Tibial nerve (tissue), 4 donors: Measurements from ENCODE around the gene HES2. TPM values are rescaled to one million over a fixed set of nuclear protein-coding genes. Genes with fewer than 3 reads are reported as not detected.

Experiments
- DNase-seq, 2 donors: peaks; one replicate each; pipeline ENCODE4 v3.0.0-alpha.2; 2019; ENCODE audit warnings: low spot score in 2 of 2
- H3K27ac ChIP-seq, 4 donors: fragments of 200-600 bp; sonication (generic) in 3 of 4; one replicate each; pipeline ENCODE4 v1.5.1; 2017 to 2019; ENCODE audit warnings: mild to moderate bottlenecking in 1 of 4
- H3K27me3 ChIP-seq, 2 donors: fragments of 200-600 bp; sonication (generic) in 1 of 2; one replicate each; pipeline versions ENCODE4 v1.5.1 to v1.6.0; 2017 to 2019
- H3K36me3 ChIP-seq, 3 donors: fragments of 200-600 bp; sonication (generic); one replicate each; pipeline ENCODE4 v1.5.1; 2018 to 2019
- H3K4me1 ChIP-seq, 4 donors: fragments of 200-600 bp; sonication (generic) in 3 of 4; one replicate each; pipeline ENCODE4 v1.5.1; 2017 to 2019
- H3K4me3 ChIP-seq, 4 donors: fragments of 200-600 bp; sonication (generic) in 3 of 4; one replicate each; pipeline ENCODE4 v1.5.1; 2017 to 2019; ENCODE audit warnings: mild to moderate bottlenecking in 1 of 4, moderate library complexity in 1 of 4
- H3K9me3 ChIP-seq, 4 donors: fragments of 200-600 bp; sonication (generic) in 3 of 4; one replicate each; pipeline ENCODE4 v1.5.1; 2017 to 2019
- EP300 ChIP-seq, 2 donors: sonication (generic); formaldehyde crosslinking; IDR thresholded peaks; one replicate each; pipeline ENCODE4 v1.6.1; 2017; ENCODE audit warnings: antibody characterized with exemption in 2 of 2, mild to moderate bottlenecking in 1 of 2
- POLR2A ChIP-seq, 2 donors: fragments of 450-650 bp; IDR thresholded peaks; one replicate each; pipeline ENCODE4 v1.6.1; 2017; ENCODE audit warnings: antibody characterized with exemption in 2 of 2, mild to moderate bottlenecking in 2 of 2, moderate library complexity in 2 of 2
- WGBS, 2 donors: methylation state at CpG; one replicate each; pipeline ENCODE4 v1.1.5; 2018; 5-methylcytosine and 5-hydroxymethylcytosine counted together
- total RNA-seq, 4 donors: library from RNA; depleted of rRNA; stranded (reverse); fragments of >200 nt; gene quantifications; one replicate each; pipeline ENCODE4 v1.1.0, GENCODE V29; 2016
- TF ChIP-seq, protein P1 (sequence below), 5 experiments: fragments of 200-600 bp in 3 of 5; fragments of 450-650 bp in 2 of 5; sonication (generic) in 3 of 5; IDR thresholded peaks; one replicate each; pipeline ENCODE4 v1.5.1; 2016 to 2019; ENCODE audit warnings: antibody characterized with exemption in 5 of 5, mild to moderate bottlenecking in 3 of 5, moderate library complexity in 2 of 5

The HES2 gene
- total RNA-seq, 4 donors from 2014 or later = not detected

DNA sequence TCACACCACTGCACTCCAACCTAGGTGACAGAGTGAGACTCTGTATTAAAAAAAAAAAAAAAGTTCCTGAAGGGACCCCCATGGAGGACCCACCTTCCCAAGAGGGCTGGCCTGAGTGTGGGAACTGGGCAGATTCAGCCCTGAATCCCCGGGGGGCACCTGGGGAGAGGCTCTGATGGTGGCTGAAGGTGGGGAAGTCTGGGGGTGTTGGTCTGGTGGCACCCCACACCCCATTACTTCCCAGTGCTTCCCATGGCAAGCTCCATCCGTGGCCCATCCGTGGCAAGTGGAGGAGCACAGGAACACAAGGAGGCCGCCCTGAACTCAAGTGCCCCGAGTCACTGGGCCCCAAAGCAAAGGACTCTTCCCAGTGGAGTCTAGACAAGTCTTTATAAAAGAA, 47.0 kb upstream of the HES2 start:
- 96 to 98% methylated on average over 5 of the region's 5 CpGs for WGBS, 2 donors
- Histone ChIP-seq H3K4me3 (no peak overlapping the region), H3K27ac (no peak overlapping the region), H3K9me3 (no peaks in the 10 kb centered on the region), H3K27me3 (peaks cover 0 to 5% of the 10 kb centered on the region in 2 donors), H3K4me1 (no peaks in the 10 kb centered on the region), H3K36me3 (peaks cover 0 to 82% (median 0%) of the 10 kb centered on the region in 3 donors)
- no peak for TF ChIP-seq POLR2A (IDR thresholded peaks at IDR 0.05)
- TF ChIP-seq, protein P1, sequence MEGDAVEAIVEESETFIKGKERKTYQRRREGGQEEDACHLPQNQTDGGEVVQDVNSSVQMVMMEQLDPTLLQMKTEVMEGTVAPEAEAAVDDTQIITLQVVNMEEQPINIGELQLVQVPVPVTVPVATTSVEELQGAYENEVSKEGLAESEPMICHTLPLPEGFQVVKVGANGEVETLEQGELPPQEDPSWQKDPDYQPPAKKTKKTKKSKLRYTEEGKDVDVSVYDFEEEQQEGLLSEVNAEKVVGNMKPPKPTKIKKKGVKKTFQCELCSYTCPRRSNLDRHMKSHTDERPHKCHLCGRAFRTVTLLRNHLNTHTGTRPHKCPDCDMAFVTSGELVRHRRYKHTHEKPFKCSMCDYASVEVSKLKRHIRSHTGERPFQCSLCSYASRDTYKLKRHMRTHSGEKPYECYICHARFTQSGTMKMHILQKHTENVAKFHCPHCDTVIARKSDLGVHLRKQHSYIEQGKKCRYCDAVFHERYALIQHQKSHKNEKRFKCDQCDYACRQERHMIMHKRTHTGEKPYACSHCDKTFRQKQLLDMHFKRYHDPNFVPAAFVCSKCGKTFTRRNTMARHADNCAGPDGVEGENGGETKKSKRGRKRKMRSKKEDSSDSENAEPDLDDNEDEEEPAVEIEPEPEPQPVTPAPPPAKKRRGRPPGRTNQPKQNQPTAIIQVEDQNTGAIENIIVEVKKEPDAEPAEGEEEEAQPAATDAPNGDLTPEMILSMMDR (IDR thresholded peaks at IDR 0.05) = no peak
- no peak for TF ChIP-seq EP300 (IDR thresholded peaks at IDR 0.05)
- DNase-seq = no peak

DNA sequence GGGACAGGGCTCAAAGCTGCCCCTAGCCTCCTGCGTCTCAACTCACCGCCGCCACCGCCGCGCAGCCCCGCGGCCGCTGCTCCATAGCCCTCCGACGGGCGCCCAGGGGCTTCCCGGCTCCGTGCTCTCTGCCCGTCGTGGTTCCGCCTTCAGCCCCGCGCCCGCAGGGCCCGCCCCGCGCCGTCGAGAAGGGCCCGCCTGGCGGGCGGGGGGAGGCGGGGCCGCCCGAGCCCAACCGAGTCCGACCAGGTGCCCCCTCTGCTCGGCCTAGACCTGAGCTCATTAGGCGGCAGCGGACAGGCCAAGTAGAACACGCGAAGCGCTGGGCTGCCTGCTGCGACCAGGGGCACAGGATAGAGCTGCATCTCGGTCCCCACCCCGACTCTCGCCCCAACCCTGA, 46.3 kb upstream of the HES2 start, which contains the start of gene TNFRSF25:
TNFRSF25 (minus strand) TSS at position 151 of the 400 bp plus-strand sequence; CDS start at position 85, 66 bp downstream.
- Histone ChIP-seq H3K27ac (peak within 1 kb of the TSS in 1 of 4 donors; percentile 59), H3K9me3 (no peaks in the 10 kb centered on the region), H3K36me3 (peaks cover 0 to 80% (median 0%) of the 10 kb centered on the region in 3 donors), H3K4me1 (peaks cover 0 to 6% (median 0%) of the 10 kb centered on the region in 4 donors), H3K27me3 (peaks cover 0 to 11% of the 10 kb centered on the region in 2 donors), H3K4me3 (peak within 1 kb of the TSS in 2 of 4 donors; percentile 21 to 32)
- DNase-seq = no peak
- WGBS, 2 donors = 50% methylated on average over 29 to 32 of the region's 43 CpGs
- TF ChIP-seq EP300 (IDR thresholded peaks at IDR 0.05) = no peak
- TF ChIP-seq, protein P1 (IDR thresholded peaks at IDR 0.05) = no peak
- TF ChIP-seq POLR2A (IDR thresholded peaks at IDR 0.05) = no peak

DNA sequence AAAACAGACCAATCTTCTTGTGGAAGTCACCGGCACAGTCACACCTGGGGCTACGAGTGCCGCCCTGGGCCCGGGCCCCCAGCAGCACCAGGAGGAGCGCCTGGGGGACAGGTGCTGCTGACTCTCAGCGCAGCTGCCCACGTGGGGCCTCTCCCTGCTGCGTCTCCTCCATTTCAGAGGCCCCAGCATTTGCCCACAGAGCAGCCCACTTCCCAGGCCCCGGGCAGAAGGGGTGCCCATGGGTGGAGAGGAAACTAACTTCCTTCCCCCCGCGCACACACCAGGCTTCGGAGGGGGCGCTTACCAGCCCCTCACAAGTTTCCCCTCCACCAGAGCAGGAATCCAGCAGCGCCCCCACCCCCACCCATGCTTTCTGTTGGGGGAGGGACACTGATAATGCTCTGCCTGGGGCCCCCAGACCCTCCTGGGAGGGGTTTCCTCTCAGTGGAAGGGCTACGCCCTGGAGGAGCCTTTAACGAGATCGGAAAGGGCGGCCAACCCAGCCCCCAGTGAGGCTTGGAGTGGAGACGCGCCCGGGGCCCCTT, 45.8 kb upstream of the HES2 start:
- Histone ChIP-seq H3K27me3 (peaks cover 0 to 16% of the 10 kb centered on the region in 2 donors), H3K36me3 (peaks cover 0 to 76% (median 0%) of the 10 kb centered on the region in 3 donors), H3K9me3 (no peaks in the 10 kb centered on the region), H3K4me3 (peak overlapping the region in 2 of 4 donors; percentile 21 to 32), H3K4me1 (peaks cover 0 to 11% (median 2%) of the 10 kb centered on the region in 4 donors), H3K27ac (peak overlapping the region in 1 of 4 donors; percentile 59)
- DNase-seq = no peak
- TF ChIP-seq POLR2A (IDR thresholded peaks at IDR 0.05) = no peak
- TF ChIP-seq EP300 (IDR thresholded peaks at IDR 0.05) = no peak
- TF ChIP-seq, protein P1 (IDR thresholded peaks at IDR 0.05) = no peak
- WGBS, 2 donors = 64 to 76% methylated on average over 19 to 21 of the region's 21 CpGs

DNA sequence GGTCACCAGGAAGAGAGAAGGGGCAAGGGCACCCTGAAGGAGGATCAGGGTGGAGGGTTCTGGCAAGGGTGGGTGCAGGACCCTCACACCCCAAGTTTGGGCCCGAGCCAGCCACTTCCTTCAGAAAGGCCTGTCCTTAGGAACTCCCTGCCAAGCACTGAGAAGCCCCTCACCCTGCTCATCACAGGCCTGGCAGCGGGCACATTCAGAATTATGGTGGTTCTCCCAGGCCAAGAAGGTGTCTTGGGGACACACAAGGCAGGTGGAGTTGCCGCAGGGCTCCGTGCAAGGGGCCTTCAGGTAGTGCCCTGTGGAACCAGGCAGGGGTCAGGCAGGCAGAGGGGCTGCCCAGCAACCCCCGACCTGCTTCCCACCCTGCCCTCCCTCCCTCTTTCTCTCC, 45.2 kb upstream of the HES2 start:
- H3K27me3 ChIP-seq = peaks cover 0 to 22% of the 10 kb centered on the region in 2 donors
- WGBS, 2 donors = 82 to 83% methylated on average over 5 of the region's 5 CpGs

DNA sequence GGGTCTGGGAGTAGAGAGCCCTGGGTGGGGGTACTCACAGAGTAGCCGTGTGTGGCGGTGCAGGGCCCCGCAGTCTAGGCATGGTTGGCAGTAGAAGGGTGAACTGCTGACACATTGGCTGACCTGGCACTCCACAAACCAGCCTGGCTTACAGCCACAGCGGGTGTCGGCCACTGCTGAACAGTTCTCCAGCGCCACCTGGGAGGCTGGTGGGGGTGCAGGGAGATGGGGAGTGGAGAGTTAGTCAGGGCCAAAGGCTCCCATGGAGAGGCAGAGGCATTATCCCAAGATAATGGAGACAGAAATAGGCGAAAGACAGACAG, 44.8 kb upstream of the HES2 start:
- Histone ChIP-seq H3K4me1 (peaks cover 0 to 14% (median 11%) of the 10 kb centered on the region in 4 donors), H3K36me3 (peaks cover 0 to 65% (median 0%) of the 10 kb centered on the region in 3 donors), H3K27me3 (peaks cover 0 to 26% of the 10 kb centered on the region in 2 donors), H3K4me3 (no peak overlapping the region), H3K9me3 (no peaks in the 10 kb centered on the region), H3K27ac (no peak overlapping the region)
- WGBS, 2 donors = 70 to 75% methylated on average over 7 of the region's 7 CpGs
- no peak for DNase-seq
- TF ChIP-seq EP300 (IDR thresholded peaks at IDR 0.05) (no peak), POLR2A (IDR thresholded peaks at IDR 0.05) (no peak)
- TF ChIP-seq, protein P1 (IDR thresholded peaks at IDR 0.05) = no peak

More for the DNA sequence above, 45.2 kb upstream of the HES2 start:
- TF ChIP-seq, protein P1 (IDR thresholded peaks at IDR 0.05) = no peak
- TF ChIP-seq POLR2A (IDR thresholded peaks at IDR 0.05) = no peak
- no peak for TF ChIP-seq EP300 (IDR thresholded peaks at IDR 0.05)
- DNase-seq = no peak
- peaks cover 0 to 69% (median 0%) of the 10 kb centered on the region in 3 donors for H3K36me3 ChIP-seq
- H3K9me3 ChIP-seq = no peaks in the 10 kb centered on the region
- H3K4me3 ChIP-seq = no peak overlapping the region
- H3K4me1 ChIP-seq = peaks cover 0 to 14% (median 8%) of the 10 kb centered on the region in 4 donors
- no peak overlapping the region for H3K27ac ChIP-seq
